Chondrocyte (in vitro differentiated cells): ENCODE results near the gene RALA. TPM values are rescaled to one million over a fixed set of nuclear protein-coding genes. Genes with fewer than 3 reads are reported as not detected.

Experiments
- DNase-seq: peaks from one replicate; pipeline ENCODE4 v3.0.0; 2021; ENCODE audit warnings: mixed read lengths, low spot score
- H3K27ac Mint-ChIP-seq: one replicate; pipeline ENCODE4 v1.8.0; 2021; ENCODE audit warnings: mild to moderate bottlenecking, moderate library complexity, mixed read lengths; ENCODE audit not compliant: unreplicated experiment
- H3K27me3 Mint-ChIP-seq: 2 replicates; pipeline ENCODE4 v1.8.0; 2021; ENCODE audit warnings: low read depth, mixed read lengths
- H3K36me3 Mint-ChIP-seq: 2 replicates; pipeline ENCODE4 v1.8.0; 2021; ENCODE audit warnings: low read depth, mixed read lengths
- H3K4me1 Mint-ChIP-seq: 2 replicates; pipeline ENCODE4 v1.8.0; 2021; ENCODE audit warnings: low read depth, mild to moderate bottlenecking, mixed read lengths
- H3K4me3 Mint-ChIP-seq: one replicate; pipeline ENCODE4 v1.8.0; 2021; ENCODE audit warnings: mild to moderate bottlenecking, moderate library complexity, mixed read lengths; ENCODE audit not compliant: unreplicated experiment
- H3K9me3 Mint-ChIP-seq: 2 replicates; pipeline ENCODE4 v1.8.0; 2021; ENCODE audit warnings: low read depth, mixed read lengths
- CTCF ChIP-seq: fragments of 200-600 bp; sonication (generic); IDR thresholded peaks from 2 replicates; pipeline ENCODE4 v1.5.0; 2021; ENCODE audit warnings: antibody characterized with exemption, mild to moderate bottlenecking, moderate library complexity
- total RNA-seq: library from RNA; stranded (reverse); gene quantifications from 3 replicates; pipeline ENCODE4 v1.2.1, GENCODE V29; 2021

Gene RALA
- total RNA-seq, 1 donor from 2014 or later: 35.2 TPM

- Mint-ChIP-seq H3K4me3 (peak overlapping the region; percentile 85), H3K27ac (peak overlapping the region; percentile 98), H3K36me3 (no peaks in the 10 kb centered on the region), H3K4me1 (peaks cover 30% of the 10 kb centered on the region), H3K9me3 (no peaks in the 10 kb centered on the region), H3K27me3 (no peaks in the 10 kb centered on the region)
- DNase-seq: no peak
- TF ChIP-seq CTCF: no peak
Measured at GRCh38 chr7:39733881-39734632, 110.7 kb downstream of the RALA start.

DNA sequence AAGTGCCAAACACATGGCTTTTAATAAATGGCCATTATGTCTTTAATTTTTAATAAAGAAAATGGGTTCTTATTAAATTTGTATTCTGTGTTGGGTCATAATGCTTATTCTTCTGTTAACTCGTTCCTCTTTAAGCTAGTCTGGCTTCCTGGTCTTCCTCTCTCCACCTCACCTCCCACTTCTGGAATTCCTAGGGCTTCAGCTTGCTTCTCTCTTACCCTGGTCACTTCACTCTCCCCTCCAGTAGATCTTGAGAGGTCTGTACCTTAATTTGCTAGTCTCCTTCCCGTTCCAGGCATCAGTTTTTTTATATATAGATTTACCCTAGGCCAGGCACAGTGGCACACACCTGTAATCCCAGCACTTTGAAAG, 111.2 kb downstream of the RALA start:
- TF ChIP-seq CTCF: no peak
- H3K27ac Mint-ChIP-seq: peak overlapping the region; percentile 80
- H3K36me3 Mint-ChIP-seq: no peaks in the 10 kb centered on the region
- H3K27me3 Mint-ChIP-seq: no peaks in the 10 kb centered on the region
- peaks cover 30% of the 10 kb centered on the region for H3K4me1 Mint-ChIP-seq
- no peaks in the 10 kb centered on the region for H3K9me3 Mint-ChIP-seq
- DNase-seq: no peak
- H3K4me3 Mint-ChIP-seq: peak overlapping the region; percentile 23

DNA sequence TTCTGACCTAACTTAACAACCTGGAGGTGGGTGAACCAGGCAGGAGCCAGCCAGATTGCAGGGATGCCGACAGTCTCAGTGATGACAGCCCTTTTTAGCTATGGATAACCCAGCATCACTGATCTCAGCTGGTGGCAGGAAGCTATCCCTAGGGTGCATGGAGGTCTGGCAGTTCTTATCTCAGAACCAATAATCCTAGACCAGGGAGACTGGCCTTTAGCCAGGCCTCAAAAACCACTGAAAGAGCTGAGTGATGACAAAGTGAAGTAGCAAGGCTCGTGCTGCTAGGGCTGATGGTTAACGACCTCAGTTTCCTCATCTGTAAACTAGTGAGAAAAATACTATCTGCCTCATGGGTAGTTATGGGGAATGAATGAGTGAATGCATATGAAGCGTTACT, 112.5 kb downstream of the RALA start:
- H3K9me3 Mint-ChIP-seq: no peaks in the 10 kb centered on the region
- TF ChIP-seq CTCF: no peak
- H3K4me3 Mint-ChIP-seq: no peak overlapping the region
- H3K27ac Mint-ChIP-seq: no peak overlapping the region
- no peaks in the 10 kb centered on the region for H3K36me3 Mint-ChIP-seq
- H3K27me3 Mint-ChIP-seq: no peaks in the 10 kb centered on the region
- no peak for DNase-seq
- H3K4me1 Mint-ChIP-seq: peaks cover 30% of the 10 kb centered on the region

DNA sequence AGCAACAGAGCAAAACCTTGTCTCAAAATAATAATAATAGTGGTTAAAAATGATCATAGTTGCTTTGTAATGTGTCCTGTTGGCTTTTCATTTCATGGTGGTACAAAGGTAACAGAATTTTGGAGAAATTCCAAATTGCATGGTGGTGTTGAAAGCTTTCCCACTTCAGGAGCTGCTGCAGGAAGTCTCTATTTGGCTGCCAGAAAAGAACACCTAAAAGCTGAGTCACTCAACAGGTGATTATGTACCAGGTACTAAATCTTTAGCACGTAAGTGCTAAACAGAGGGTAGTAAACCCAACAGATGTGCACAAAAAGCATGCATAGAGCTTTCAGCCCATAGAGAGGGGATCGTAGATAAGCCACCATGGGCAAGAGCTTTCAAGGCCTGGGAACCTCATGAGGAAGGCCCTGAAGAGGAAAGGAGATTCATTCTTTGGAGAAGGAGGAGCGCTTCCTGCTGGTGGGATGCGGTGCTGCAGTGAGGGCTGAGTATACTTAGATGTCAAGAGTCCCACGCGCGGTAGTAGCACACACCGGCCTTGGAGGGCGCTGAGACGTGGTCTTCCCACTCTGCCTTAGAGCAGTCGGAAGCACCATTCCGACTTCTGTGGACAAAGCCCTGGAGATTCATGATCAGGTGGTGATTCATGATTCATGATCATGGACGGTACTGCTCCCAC, 118.7 kb downstream of the RALA start:
- H3K4me3 Mint-ChIP-seq: no peak overlapping the region
- no peak overlapping the region for H3K27ac Mint-ChIP-seq
- peak; percentile 72 for TF ChIP-seq CTCF
- peaks cover 3% of the 10 kb centered on the region for H3K4me1 Mint-ChIP-seq
- H3K27me3 Mint-ChIP-seq: no peaks in the 10 kb centered on the region
- peaks cover 2% of the 10 kb centered on the region for H3K36me3 Mint-ChIP-seq
- no peaks in the 10 kb centered on the region for H3K9me3 Mint-ChIP-seq
- DNase-seq: no peak

GRCh38 chr7:39744620-39745019, 121.2 kb downstream of the RALA start:
- H3K36me3 Mint-ChIP-seq: peaks cover 2% of the 10 kb centered on the region
- no peak for TF ChIP-seq CTCF
- H3K27me3 Mint-ChIP-seq: no peaks in the 10 kb centered on the region
- no peak for DNase-seq
- H3K4me3 Mint-ChIP-seq: no peak overlapping the region
- H3K27ac Mint-ChIP-seq: no peak overlapping the region
- H3K9me3 Mint-ChIP-seq: no peaks in the 10 kb centered on the region
- H3K4me1 Mint-ChIP-seq: peaks cover 10% of the 10 kb centered on the region
